Stimulated activated CD8-positive, alpha-beta memory T cell treated with anti-CD3 and anti-CD28 coated beads, Interleukin-4, amount 100 ng/mL, for 4 hours (primary cell): ENCODE results near the gene RALGAPA1.
"Not testable (repeated sequence)": the region's sequence is repeated elsewhere in the genome, so short reads cannot be mapped to it uniquely, and the experiment has no call there.

Source experiments
- DNase-seq, 2 donors: peaks; one replicate each; pipeline ENCODE4 v3.0.0-alpha.2; 2020; ENCODE audit warnings: low read depth in 2 of 2, low spot score in 1 of 2

Gene RALGAPA1

DNA sequence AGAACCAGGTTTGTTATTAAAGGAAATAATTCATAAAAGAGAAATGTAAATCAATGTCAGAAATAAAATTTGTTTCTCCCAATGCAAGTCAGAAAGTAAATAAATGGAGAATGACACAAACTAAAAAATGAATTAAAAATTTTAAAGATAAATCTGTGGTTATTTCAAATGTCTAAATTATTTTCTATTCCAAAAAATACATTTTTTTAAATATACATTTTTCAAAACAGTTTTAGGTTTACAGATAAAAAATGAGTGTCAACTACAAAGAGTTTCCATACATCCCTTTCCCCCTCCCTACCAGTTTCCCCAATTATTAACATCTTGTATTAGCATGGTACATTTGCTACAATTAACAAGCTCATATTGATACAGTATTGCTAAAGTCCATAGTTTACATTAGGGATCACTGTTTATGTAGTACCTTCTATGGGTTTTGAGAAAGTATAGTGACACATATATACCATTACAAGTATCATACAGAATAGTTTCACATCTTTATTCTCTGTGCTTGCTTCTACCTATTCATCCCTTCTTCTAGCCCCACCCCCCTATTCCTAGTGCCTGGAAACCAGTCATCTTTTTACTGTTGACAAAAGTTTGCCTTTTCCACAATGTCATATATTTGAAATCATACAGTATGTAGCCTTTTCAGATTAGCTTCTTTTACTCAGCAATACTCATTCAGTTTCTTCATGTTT, 104.2 kb downstream of the RALGAPA1 start:
- no peak for DNase-seq

DNA sequence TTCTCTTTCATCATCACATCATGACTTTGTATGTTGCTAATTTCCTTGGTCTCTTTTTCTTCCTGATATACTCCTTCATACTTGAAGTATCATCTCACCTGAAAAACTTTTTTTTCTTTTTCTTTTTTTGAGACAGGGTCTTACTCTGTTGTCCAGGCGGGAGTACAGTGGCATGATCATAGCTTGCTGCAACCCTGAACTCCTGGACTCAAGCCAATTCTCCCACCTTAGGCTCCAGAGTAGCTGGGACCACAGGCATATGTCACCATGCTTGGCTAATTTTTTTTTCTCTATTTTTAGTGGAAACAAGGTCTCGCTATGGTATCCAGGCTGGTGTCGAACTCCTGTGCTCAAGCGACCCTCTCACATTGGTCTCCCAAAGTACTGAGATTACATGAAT, 107.6 kb downstream of the RALGAPA1 start:
- no peak for DNase-seq

GRCh38 chr14:35699791-35700444, 109.2 kb downstream of the RALGAPA1 start:
- no peak for DNase-seq

GRCh38 chr14:35696575-35696974, 112.5 kb downstream of the RALGAPA1 start:
- DNase-seq, result no peak

- no peak for DNase-seq
These were observed 113.0 kb downstream of the RALGAPA1 start for GRCh38 chr14:35696119-35696518.

- DNase-seq, result no peak
These were observed 113.4 kb downstream of the RALGAPA1 start for GRCh38 chr14:35695647-35696046.

GRCh38 chr14:35695072-35695471, 114.0 kb downstream of the RALGAPA1 start:
- DNase-seq, result no peak

- DNase-seq, result no peak
These were observed 120.1 kb downstream of the RALGAPA1 start for GRCh38 chr14:35689000-35689460.

DNA sequence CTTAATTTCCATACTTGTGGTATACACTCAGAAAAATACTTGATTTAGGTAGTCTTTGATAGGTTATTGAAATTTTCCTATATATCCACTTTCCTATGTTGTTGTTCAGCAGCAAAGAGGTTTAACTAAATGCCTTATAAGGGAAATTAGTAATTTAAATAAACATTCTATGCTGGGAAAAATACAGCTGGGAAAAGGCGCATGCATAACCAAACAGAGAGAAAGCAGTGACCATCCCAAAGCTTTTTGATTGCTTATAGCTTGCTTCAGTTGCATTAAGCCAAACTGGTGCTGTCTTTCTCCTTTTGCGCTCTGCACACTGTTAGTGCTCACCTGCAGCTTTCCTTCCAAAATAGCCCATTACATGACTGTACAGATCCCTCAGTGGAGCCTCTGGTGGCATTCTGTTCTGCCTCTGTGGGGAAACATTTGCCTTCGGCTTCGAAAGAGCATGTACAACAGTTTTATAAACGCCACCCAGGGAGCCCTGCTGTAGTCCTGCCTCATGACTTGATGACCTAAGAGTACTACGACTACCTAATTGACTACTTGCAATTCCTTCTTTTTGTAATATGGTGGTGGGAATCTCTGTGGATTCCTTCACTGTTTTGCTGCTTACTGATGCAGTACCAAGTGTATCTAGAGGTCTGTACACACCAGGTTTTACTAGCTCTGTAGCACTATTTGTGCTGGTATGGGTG, 120.8 kb downstream of the RALGAPA1 start:
- DNase-seq, result no peak

GRCh38 chr14:35687335-35687939, 121.7 kb downstream of the RALGAPA1 start:
- DNase-seq, result no peak

DNA sequence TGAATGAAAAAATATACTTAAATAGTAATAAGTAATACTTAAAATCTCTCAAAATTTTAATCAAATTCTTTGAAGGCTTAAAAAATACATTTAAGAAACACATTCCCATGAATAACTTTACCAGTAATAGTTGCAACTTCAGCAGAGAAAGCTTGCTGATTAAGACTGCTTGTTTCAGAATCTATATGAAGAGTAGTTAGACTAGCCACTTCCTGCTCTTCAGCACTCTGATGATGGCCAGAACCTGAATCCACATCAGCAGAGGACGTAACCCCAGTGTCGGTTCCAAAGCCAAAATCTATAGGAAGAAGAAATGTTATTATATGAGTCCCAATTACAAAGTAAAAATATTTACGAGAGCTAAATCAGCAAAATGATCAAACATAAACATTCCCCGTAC, 125.4 kb downstream of the RALGAPA1 start:
- not testable (repeated sequence) for DNase-seq

- DNase-seq, result no peak
These were observed 126.3 kb downstream of the RALGAPA1 start for GRCh38 chr14:35682802-35683201.

DNA sequence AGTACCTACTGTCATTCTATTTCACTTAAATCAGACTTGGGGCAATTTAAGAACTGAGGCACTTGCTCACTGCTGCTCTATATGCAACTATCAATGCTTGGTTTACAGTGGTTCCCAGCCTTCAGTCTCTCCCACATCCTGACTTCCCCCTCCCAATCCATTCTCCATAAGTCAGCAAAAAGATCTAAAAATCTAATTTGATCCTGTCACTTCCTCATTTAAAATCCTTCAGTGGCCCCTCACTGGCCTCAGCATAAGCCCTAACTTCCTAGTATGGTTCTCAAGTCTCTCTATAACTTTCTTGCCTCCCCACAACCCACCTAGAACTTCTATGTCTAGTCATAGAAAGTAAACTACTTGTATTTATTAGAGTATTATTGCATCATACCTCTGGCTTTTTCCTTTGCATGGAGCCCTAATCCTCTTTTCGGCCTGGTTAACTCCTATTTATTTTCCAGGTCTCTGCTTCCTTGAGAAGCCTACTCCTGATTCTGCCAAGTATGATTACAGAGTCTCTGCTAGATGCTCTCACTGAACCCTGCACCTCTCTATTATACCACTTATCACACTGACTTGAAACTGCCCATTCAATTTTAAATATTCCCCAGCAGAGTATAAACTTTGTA, 130.6 kb downstream of the RALGAPA1 start:
- DNase-seq, result no peak

DNA sequence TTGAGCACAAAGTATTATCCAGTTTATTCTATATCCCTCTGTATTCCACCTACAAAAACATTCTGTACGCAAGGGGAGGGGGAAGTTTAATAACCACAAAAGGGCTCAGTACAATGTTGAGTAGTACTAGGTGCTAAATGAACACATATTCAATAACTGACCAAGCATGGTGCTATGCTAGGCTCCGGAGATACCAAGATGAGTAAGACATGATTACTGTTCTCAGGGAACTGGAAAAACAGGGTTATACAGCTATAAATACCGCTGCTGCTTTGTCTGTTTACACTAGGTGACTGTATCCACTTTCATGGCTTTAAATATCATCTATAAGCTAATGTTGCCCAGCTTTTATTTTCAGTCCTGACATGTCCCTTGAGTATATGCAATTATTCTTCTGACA, 139.3 kb downstream of the RALGAPA1 start:
- DNase-seq, result no peak

- no peak for DNase-seq
These were observed 142.6 kb downstream of the RALGAPA1 start for GRCh38 chr14:35666429-35667043.

GRCh38 chr14:35661875-35662274, 147.2 kb downstream of the RALGAPA1 start:
- no peak for DNase-seq

DNA sequence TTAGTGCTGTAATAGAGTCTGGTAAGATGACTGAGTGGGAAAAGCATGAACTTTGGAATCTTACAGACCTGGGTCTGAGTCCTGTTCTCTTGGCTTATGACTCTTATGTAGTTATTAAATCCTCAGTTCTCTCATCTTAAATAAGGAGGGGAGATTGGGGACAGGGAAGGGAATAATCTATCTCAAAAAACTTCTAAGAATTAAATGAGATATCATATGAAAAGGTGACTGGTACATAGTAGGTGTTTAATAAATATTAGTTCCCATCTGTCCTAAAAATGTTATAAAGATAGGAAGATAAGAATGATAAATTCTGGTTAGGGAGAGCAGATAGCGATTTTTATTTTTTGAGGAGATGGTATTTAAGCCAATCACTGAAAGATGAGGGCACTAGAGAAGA, 156.1 kb downstream of the RALGAPA1 start:
- DNase-seq, result no peak

DNA sequence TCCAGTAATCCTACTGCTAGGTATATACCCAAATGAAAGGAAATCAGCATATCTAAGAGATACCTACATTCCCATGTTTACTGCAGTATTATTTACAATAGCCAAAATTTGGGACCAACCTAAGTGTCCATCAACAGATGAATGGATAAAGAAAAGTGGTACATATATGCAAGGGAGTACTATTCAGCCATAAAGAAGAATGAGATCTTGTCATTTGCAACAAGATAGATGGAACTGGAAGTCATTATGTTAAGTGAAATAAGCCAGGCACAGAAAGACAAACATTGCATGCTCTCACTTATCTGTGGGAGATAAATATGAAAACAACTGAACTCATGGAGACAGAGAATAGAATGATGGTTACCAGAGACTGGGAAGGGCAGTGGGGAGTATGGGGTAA, 165.6 kb downstream of the RALGAPA1 start:
- DNase-seq, result no peak

DNA sequence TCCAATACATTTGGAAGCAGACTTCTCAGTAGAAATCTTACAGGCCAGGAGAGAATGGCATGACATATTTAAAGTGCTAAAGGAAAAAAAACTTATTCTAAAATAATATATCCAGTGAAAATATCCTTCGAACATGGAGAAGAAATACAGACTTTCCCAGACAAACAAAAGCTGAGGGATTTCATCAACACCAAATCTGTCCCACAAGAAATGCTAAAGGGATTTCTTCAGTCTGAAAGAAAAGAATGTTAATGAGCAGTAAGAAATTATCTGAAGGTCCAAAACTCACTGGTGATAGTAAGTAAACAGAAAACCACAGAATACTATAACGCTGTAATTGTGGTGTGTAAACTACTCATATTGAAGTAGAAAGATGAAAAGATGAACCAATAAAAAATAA, 171.2 kb downstream of the RALGAPA1 start:
- no peak for DNase-seq

- no peak for DNase-seq
These were observed 171.8 kb downstream of the RALGAPA1 start for GRCh38 chr14:35637269-35637668.

GRCh38 chr14:35632676-35633075, 176.4 kb downstream of the RALGAPA1 start:
- no peak for DNase-seq
